Islet of Langerhans (tissue), 1 donor: Measurements from ENCODE around the gene ZNF367.
A peak's percentile ranks its signal among the peaks of the same experiment; 100 is the strongest.

ENCODE experiments used
- FAIRE-seq: peaks from one replicate; lab custom pipeline; 2011; peaks lifted over from hg19 to GRCh38; lab: Jason Lieb, UNC

Gene ZNF367

DNA sequence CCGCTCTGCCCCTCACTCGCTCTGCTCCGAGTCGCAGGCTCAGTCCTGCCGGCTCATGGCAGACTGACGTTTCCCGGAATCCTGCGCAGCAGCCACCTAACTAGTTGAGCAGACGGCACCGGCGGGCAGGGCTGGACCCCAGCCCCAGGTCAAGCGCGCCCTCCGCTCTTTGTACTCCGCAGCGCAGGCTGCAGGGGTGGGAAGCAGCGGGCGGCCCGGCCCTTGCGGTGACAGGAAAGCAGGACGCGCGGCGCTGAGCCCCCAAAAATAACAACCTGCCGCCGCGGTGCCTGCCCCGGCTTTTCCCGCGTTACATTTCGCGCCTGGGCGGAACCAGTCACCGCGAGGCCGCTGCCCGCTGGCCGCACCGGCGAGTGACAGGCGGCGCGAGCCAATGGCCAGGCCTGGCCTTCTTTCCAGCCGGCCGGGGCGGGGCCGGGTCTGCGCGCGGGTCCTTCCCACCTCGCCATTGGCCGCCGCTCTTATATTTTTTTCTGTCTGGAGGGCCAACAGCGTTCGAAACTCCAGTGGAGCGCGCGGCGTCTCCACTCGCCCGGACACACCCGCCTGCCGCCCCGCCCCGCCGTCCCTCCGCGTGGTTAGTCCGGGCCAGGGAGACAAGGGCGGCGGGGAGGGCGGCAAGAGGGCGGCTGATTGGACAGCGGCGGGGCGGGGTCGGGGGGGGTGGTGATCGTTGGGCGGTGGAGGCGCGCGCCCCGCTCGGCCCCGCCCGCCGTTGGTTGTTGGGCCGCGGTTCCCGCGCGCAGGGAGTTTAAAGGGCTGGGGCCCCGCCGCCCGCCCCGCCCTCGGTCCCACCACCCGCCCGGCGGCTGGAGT, at the start of gene ZNF367:
ZNF367 (minus strand) TSS at position 288 of the 837 bp plus-strand sequence. CDS start 338 bp downstream, outside the sequence.
- no peak for FAIRE-seq

DNA sequence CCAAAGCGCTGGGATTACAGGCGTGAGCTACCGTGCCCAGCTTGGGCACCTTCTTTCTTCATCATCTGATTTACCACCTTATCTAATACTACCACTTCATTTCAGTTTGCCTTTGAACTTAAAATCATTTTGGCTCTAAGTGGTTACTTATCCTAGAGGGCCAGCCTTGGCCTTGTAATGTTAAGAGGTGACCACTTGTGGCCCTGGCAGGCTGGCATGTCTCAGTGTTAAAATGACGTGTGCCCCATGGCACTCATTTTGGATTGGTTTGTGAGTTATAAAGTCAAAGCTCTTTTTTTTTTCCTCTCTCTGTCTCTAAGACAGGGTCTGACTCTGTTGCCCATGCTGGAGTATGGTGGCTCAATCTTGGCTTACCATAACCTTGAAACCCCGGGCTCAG, 49.6 kb upstream of the ZNF367 start:
- no peak for FAIRE-seq

DNA sequence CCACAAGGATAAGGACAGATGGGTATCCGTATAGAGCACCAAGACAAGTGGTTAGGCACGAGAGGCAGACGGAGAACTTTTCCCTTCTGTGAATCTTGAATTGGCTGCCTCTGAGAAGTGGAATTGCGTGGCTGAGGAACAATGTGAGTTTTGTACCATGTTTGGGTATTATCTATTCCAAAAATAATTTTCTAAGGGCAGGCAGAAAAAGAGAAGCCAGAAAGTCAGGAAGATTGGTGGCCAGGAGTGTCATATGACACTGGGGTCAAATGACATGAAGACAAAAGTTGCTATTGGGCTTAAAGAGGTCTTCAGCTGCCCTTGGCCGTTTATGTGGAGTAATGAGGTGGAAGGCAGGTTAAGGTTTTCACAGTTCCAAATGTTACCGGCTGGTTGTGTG, 46.3 kb upstream of the ZNF367 start:
- FAIRE-seq: no peak

DNA sequence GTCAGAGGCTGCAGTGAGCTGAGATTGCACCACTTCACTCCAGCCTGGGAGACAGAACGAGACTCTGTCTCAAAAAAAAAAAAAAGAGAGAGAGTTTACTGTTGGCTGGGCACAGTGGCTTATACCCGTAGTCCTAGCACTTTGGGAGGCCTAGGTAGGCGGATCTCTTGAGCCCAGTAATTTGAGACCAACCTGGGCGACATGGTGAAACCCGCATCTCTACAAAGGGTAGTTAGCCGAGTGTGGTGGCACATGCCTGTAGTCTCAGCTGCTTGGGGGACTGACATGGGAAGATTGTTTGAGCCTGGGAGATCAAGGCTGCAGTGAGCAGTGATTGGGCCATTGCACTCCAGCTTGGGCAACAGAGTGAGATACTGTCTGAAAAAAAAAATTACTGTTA, 44.4 kb upstream of the ZNF367 start:
- FAIRE-seq: no peak

DNA sequence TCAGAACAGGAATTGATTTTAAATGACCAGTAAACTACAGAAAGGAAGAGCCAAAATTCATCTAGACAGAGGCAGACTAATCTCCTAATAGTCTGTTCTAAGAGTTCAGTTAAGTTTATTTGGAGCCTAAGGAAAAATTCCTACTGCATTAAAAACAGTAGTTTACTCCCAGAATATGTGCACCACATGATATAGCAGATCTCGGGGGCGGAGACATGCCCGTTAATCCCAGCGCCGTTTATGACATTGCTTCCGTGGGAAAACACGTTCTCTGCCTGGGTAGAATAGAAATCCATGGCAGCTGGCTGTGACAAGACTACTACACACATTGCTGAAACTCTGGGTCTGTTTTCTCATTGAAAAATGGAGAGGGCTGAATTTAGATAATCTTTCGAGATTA, 43.2 kb upstream of the ZNF367 start:
- no peak for FAIRE-seq

DNA sequence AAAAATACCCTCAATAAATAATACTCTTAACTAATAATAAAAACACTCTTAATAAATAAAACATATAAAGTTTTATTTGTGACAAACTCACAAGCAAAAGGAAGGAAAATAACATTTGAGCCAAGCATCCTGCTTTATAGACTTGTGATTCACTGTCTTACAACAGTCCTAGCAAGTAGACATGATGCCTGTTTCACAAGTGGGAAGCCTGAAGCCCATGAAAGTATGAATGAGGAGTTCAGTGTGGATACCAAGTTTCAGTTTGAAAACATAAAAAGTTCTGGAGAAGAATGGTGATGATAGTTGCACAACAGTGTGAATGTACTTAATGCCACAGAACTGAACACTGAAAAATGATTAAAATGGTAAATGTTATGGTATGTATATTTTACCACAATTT, 42.7 kb upstream of the ZNF367 start:
- no peak for FAIRE-seq

DNA sequence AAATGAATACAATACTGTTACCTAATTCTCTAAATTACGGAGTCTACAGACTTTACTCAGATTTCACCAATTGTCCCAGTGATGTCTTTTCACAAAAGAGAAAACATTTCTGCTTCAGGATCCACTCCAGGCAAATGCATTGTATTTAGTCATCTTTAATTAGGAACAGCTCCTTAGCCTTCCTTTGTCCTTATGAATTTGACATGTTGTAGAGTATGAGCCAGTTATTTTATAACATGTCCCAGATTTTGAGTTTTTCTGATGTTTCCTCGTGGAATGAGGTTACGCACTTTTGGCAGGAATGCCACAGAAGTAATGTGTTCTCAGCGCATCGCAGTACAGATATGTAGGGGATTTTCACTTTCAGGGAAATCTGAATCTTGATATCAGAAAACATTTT, 42.3 kb upstream of the ZNF367 start:
- no peak for FAIRE-seq

DNA sequence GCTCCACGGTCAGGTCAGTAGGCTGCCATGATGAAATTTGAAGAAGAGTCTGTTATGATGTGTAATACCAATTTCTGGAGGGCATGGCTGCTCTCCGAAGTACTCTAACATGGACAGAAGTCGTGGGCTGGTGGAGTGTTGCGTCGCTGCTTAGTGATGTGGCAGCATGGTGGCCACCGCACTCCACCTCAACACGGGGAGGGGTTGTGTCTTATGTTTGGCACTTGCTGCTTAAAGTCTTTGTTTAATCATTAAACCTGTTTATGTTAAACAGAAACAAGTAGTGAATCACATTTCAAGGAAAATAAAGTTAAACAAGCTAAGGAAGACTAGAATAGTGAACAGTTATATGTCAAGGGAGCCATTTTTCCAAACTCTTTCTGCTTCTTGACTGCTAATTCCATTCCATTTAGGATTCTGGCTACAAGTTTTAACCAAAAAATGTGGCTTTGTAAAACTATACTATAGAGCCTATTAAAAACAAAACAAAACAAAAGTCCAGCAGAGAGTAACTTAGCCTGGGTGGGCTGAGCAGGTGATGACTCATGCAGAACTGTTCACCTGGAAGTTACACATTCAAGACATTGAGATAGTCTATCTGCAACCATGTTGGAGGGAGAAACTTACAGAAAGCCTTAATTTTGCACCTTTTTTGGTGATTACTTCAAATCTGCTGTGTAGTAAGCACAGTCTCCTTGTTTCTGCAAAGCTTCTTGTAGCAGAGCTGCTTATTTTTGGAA, 41.3 kb upstream of the ZNF367 start:
- FAIRE-seq: no peak

DNA sequence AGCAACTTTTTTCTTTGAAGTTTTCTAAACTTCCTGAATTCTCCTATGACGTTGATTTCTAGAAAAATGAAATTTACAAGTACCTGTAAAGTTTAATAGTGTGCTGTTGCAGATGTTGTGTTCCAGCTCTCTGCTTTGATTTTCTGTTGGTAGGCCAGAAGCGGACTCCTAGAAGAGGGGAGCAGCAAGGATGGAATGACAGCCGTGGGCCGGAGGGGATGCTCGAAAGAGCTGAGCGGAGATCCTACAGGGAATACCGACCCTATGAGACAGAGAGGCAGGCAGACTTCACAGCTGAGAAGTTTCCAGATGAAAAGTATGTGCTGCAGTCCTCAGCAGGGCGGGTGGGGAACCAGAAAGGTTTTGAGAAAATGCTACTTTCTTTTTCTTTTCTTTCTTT, 40.1 kb upstream of the ZNF367 start:
- no peak for FAIRE-seq

DNA sequence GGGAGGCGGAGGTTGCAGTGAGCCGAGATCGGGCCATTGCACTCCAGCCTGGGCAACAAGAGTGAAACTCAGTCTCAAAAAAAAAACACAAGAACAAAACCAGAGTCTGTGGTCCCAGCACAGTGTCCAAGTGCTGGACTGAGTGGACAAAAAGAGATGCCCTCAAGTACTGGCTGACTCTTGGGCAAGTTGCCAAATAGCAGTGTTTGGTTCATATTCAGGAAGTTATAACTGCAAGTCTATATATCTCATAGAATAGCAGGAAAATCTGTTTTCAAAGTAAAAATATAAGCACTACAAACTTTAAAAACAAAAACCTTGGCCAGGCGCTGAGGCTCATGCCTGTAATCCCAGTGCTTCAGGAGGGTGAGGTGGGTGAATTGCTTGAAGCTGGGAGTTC, 39.1 kb upstream of the ZNF367 start:
- FAIRE-seq: no peak

DNA sequence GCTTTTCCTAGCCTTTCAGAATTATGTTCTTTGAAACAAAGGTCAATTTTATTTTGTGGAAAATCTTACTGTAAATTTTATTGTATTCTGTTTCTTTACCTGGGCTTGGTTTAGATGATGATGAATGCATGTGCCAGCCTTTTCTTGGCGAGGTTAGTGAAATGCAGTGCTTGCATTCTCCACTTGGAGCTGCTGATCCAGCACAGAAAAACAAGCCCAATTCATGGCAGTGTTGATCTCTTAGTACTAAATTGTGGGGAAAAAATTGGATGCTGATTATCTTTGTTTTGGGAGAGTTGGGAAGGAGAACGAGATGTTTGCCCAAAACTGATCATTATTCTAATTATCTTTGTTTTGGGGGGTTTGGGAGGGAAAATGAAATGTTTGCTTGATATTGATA, 35.5 kb upstream of the ZNF367 start:
- FAIRE-seq: peak; percentile 45

DNA sequence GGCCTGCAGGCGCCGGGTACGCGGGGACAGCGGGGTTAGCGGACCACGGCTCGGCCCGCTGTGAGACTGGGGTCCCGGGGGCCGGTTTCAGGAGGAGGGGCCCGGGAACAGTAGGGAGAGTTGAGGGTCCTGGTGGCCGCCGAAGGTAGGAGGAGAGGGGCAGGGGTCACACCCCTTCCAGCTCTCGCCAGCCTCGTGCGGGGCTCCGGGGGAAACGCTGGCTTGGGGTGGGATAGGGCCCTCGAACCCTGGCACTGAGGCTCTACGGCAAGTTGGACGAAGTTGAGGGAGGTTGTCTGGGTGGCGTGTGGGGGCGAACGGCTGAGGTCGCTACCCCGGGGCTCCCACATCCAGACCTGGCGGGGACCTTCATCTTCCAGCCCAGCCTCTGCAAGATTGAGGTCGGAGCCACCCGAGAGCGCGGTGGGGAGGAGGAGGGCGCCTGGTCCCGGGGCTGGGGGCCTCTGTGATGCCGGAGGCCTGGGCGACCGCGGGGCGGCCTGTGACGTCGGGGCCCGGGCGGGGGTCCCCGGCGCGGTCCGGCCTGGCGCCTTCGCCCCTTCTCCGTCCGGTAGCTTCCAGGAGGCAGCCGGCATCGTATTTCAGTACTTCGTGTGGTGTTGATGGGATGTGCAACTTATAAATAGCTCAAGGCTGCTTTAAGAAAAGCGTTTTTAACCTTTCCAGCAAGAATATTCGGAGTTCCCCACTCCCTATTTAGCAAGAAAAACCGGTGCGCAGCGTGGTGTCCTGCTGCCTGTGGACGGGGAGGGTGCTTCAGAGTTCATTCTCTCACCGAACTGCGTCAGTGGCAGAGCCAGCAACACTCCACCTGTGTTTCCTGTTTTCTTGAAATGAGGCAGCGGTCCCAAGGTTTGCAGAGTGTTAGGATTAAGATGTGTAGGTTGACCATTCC, 32.7 kb upstream of the ZNF367 start:
- no peak for FAIRE-seq

DNA sequence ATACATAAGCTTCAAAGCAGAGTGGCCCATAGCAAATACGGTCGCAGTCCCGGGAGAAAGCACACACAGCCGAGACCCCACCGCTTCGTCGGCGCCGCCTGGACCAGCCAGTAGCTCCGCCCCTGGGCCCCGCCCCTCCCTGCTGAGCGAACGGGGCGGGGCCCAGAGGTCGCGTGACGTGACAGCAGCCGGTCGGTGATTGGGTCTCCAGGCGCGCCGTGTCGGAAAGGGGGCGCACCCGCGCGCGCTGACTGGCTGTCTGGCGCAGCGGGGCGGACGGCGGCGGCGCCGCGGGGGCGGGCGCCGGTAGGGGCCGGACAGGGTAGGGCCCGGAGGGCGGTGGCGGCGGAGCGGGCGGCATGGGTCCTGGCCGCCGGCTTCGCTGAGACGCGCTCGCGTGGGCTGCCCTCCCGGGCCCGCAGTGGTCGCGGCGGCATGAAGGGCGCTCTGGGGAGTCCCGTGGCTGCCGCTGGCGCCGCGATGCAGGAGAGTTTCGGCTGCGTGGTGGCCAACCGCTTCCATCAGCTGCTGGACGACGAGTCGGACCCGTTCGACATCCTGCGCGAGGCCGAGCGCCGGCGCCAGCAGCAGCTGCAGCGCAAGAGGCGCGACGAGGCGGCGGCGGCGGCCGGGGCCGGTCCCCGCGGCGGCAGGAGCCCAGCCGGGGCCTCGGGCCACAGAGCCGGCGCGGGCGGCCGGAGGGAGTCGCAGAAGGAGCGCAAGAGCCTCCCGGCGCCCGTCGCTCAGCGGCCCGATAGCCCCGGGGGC, 31.9 kb upstream of the ZNF367 start, which contains the start of gene HABP4:
HABP4 (plus strand) TSS at position 325 of the 768 bp plus-strand sequence; CDS start at position 436, 111 bp downstream.
- no peak for FAIRE-seq

DNA sequence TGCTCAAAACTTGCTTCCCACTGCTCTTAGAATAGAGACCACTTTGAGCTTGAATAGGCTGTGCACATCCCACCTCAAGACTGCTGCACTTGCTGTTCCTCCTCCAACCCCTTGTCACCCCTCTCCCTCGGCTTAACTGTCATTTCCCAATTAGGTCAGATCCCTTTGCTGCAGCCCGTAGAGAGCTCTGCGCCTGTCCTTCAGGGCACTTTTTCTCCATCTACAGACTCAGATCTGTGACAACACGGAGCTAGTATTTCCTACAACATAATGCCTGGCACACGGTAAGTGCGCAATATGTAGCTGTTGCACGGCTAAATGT, 31.3 kb upstream of the ZNF367 start:
- no peak for FAIRE-seq

DNA sequence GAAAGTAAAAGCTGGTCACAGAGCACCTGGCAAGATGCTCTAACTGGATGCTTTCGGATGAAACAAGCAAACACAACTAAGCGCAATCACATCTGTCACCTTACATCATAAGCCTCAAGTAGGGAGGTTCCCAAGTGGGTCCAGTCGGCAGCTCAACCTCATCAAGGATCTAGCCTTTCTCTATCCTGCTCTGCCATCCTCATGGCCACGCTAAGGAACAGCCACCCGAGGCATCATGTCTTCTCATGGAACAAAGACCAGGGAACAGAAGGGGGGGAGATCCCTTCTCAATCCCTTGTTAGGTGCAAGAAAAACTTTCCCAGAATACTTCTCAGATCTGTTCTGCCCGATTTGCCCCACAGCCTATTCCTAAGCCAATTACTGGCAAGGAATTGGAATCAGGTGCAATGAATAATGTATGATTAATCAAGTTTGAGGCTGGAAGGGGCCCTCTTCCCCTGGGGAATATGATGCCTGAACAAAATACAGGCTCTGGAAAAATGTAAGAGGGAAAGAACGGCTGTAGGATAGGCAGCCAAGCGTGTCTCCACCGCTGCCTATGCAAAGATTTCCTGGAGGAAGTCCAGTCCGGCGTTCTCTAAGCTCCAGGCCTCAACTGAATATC, 30.5 kb upstream of the ZNF367 start:
- FAIRE-seq: no peak

DNA sequence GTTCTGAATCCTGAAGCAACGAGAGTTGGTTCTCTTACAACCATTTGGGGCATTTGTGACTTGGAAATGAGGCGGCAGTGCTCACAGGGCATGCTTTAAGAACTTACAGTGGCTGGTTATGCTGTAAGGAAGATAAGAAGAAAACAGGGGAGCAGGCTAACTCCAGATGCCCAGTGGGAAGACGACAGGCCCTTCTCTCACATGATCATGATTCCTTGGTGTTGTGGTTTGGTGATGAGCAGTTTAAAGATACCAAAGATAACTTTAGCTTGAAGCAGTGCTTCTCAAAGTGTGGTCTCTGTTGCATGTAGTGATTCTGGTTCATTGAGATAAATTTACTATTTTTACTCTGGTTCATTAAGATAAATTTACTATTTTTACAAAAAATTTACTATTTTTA, 29.2 kb upstream of the ZNF367 start:
- FAIRE-seq: no peak

DNA sequence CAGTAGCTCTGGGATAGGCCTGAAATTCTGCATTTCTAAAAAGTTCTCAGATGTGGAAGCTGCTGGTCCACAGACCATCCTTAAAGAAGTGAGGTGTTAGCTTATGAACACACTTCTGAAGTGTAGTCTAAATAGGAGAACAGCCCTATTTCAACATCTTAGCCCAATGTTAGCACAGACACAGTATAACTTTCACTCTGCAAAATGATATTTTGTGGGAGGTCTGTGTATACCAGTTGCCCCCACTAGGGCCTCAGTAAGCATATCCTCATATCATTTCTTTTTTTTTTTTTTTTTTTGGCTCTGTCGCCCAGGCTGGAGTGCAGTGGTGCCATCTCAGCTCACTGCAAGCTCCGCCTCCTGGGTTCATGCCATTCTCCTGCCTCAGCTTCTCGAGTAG, 24.3 kb upstream of the ZNF367 start:
- no peak for FAIRE-seq

DNA sequence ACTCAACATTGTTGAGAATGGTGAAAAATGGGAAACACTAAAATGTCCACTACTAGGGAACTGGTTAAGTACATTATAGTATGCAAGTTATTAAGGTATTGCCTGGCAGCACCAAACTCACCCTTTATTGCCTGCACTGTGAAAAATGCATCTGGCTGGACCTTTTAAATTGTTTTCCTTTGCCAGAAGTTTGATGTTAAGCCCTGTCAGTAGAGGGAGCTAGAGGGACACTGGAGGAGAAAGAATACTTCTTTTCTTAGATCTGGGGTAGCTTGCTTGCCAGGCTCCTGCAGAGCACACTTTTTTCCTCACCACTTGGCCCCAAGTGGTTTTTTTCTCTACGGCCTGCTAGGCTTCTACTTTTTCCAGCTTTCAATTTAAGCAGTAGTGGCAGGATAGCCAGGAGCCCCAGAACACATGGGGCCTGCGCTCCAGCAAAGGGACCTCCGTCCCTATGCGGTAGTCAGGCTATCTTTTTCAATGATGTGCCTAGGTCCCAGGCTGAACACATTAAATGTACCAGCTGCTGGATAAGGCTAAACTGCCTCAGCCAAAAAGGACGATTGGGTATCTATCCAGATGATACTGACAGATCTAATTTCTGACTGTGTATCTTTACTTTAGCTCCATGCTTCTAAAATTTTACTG, 23.8 kb upstream of the ZNF367 start:
- FAIRE-seq: no peak

DNA sequence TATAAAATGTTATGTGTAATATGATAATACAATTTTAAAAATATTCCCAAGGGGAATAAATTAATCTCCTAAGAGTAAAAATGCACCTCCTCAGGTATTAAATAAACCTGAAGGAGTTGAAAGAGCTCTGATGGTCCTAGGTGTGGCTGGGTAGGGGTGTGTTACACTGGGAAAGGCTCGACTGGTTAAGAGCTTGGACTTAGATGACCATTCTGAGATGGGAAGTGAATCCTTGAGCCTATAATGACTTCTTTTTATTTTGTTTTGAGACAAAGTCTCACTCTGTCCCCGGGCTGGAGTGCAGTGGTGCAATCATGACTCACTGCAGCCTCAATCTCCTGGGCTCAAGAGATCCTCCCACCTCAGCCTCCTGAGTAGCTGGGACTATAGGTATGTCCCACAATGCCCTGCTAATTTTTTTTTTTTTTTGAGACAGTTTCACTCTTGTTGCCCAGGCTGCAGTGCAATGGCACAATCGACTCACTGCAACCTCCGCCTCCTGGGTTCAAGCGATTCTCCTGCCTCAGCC, 22.6 kb upstream of the ZNF367 start:
- no peak for FAIRE-seq

DNA sequence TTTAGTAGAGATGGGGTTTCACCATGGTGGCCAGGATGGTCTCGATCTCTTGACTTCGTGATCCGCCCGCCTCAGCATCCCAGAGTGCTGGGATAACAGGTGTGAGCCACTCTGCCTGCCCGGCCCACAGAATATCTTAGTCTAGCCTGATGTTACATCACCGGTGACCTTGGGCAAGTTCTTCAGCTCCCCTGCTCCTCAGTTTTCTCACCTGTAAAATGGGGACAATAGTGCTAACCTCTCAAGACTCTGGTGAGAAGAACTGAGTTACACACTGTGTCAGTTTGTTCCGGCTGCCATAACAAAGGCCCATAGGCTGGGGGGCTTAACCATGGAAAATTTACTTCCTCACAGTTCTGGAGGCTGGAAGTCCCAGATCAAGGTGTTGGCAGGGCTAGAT, 19.3 kb upstream of the ZNF367 start:
- FAIRE-seq: no peak
